ENCODE data around the gene ZNF366. TPM values are rescaled to one million over a fixed set of nuclear protein-coding genes. Genes with fewer than 3 reads are reported as not detected.
A peak's percentile ranks its signal among the peaks of the same experiment; 100 is the strongest.

ZNF366 gene
- total RNA-seq, 1 donor from 2014 or later: 8.1 TPM

DNA sequence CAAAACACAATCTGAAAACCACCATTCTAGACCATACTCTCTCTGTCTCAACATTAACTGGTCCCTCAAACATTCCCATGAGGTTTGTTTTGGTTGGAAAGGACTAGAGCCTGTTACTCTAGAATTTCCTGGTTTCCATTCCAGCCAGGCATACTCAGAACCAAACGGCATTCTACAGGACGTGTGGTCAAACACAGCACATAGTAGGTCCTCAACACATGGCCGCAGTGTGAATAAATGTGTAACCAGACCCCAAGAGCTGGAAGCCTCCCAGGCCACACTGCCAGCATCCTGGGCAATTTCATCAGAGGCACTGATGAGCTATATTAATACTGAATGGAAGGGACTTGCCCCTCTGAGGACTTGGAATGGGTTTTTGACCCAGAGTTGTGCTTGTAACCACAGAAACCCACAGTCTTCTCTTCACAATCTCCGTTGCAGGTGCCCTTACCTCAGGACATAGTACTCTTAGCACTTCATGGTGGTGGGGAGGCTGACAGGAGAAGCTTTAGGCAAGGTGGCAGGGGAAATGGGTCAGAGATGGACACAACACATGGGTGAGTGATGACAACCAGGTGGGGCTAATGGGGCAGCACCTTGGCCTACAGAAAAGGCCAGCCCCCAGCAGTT is 66.0 kb downstream of the ZNF366 start:
- H3K27me3 ChIP-seq (ENCODE audit: low read depth): no peaks in the 10 kb centered on the region
- H3K4me3 ChIP-seq: no peak overlapping the region
- peaks cover 61% of the 10 kb centered on the region for H3K4me1 ChIP-seq
- TF ChIP-seq, protein P1, sequence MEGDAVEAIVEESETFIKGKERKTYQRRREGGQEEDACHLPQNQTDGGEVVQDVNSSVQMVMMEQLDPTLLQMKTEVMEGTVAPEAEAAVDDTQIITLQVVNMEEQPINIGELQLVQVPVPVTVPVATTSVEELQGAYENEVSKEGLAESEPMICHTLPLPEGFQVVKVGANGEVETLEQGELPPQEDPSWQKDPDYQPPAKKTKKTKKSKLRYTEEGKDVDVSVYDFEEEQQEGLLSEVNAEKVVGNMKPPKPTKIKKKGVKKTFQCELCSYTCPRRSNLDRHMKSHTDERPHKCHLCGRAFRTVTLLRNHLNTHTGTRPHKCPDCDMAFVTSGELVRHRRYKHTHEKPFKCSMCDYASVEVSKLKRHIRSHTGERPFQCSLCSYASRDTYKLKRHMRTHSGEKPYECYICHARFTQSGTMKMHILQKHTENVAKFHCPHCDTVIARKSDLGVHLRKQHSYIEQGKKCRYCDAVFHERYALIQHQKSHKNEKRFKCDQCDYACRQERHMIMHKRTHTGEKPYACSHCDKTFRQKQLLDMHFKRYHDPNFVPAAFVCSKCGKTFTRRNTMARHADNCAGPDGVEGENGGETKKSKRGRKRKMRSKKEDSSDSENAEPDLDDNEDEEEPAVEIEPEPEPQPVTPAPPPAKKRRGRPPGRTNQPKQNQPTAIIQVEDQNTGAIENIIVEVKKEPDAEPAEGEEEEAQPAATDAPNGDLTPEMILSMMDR (IDR thresholded peaks at IDR 0.05; ENCODE audit: borderline replicate concordance): no peak
- H3K36me3 ChIP-seq: peaks cover 10% of the 10 kb centered on the region
- intact Hi-C loops (cut with micrococcal nuclease): no loop called here
- H3K27ac ChIP-seq (replicated peaks): peak overlapping the region; percentile 63
- no peaks in the 10 kb centered on the region for H3K9me3 ChIP-seq (replicated peaks)
- no peak for DNase-seq

DNA sequence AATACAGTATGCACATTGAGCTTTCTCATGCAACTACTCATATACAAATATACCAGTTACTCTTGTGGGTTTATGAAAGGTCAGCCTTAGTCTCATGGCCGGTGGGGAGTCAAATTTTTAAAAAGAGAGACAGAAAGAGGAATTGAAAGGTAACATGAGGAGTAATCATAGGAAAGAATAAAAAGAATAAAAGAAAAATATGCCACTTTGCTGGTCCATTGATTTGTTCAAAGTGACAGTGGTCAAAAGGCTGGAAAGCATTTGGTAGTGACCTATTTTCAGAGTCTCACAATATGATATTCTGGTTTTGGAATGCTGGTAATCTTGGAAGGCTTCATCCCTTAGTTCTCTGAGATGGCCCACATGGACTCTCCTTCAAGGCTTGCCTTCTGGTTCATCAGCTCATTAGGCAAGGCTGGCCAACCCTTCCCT is 67.0 kb downstream of the ZNF366 start:
- DNase-seq: no peak
- Histone ChIP-seq H3K9me3 (replicated peaks) (no peaks in the 10 kb centered on the region), H3K36me3 (peaks cover 10% of the 10 kb centered on the region), H3K27ac (replicated peaks) (peak overlapping the region; percentile 63), H3K4me1 (peaks cover 58% of the 10 kb centered on the region), H3K27me3 (ENCODE audit: low read depth) (no peaks in the 10 kb centered on the region), H3K4me3 (no peak overlapping the region)
- intact Hi-C loops (cut with micrococcal nuclease): no loop called here
- TF ChIP-seq, protein P1 (IDR thresholded peaks at IDR 0.05; ENCODE audit: borderline replicate concordance): no peak

DNA sequence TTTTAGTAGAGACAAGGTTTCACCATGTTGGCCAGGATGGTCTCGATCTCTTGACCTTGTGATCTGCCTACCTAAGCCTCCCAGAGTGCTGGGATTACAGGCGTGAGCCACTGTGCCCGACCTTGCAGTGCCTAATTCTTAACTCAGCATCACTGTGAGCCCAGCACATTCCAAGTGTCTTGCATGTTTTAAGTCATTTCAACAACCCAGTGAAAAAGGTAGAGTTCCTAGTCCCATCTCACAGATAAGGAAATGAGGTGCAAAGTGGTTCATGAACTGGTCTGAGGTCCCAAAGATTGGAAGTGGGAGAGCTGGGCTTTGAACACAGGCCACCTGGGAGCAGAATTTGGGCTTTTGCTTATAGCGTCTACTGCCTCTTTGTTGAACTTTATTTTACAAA is 68.0 kb downstream of the ZNF366 start:
- intact Hi-C loops (cut with micrococcal nuclease): no loop called here
- Histone ChIP-seq H3K27ac (replicated peaks) (peak overlapping the region; percentile 63), H3K4me3 (no peak overlapping the region), H3K27me3 (ENCODE audit: low read depth) (no peaks in the 10 kb centered on the region), H3K9me3 (replicated peaks) (no peaks in the 10 kb centered on the region), H3K4me1 (peaks cover 58% of the 10 kb centered on the region), H3K36me3 (peaks cover 8% of the 10 kb centered on the region)
- TF ChIP-seq, protein P1 (IDR thresholded peaks at IDR 0.05; ENCODE audit: borderline replicate concordance): no peak
- no peak for DNase-seq

DNA sequence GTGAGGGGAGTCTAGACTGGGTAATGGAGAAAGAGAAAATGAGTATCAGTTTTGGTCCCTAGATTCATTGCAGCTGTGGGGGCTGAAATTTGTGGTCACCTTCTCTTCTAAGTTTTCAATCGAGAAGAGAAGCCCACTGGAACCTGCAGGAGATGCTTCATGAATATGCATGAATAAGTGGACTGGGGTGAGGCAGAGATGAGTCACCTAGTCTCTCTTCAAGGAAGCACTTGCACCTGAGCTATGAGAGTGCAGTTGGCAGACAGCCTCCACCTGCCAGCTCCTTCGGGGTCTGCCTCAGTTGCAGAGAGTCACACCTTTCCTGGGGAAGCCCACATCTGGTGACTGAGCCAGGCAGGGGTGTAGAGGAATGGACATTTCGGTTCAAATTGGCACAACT is 69.1 kb downstream of the ZNF366 start:
- DNase-seq: no peak
- Histone ChIP-seq H3K36me3 (peaks cover 4% of the 10 kb centered on the region), H3K27ac (replicated peaks) (peak overlapping the region; percentile 13), H3K4me3 (no peak overlapping the region), H3K4me1 (peaks cover 60% of the 10 kb centered on the region), H3K27me3 (ENCODE audit: low read depth) (no peaks in the 10 kb centered on the region), H3K9me3 (replicated peaks) (no peaks in the 10 kb centered on the region)
- TF ChIP-seq, protein P1 (IDR thresholded peaks at IDR 0.05; ENCODE audit: borderline replicate concordance): no peak
- intact Hi-C loops (cut with micrococcal nuclease): no loop called here

DNA sequence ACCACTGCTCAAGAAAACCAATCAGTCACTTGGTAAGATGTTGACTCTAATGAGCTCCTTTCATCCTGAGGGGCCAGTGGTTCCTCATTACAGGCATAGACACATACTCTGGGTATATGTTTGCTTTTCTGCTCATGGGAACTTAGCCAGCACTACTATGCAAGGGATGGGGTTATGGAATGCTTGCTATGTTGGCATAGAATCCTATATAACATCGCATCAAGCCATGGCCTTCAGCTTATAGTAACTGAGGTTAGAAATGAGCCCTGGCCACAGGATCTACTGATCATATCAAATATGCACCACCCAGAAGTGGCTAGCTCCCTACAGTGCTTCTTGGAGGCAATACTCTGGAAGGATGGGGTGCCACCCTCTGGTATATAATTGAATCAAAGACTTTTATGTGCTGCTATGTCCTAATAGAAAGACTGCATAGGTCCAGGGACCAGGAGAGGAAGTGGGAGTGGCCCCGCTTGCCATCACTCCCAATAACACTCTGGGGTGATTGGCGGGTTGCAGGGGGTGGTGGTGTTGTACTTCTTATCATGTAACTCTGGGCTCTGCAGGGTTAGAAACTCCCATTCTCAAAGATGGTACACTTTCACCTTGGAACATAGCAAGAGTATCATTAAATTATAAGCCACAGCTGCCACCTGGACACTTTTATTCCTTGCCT is 70.3 kb downstream of the ZNF366 start:
- Histone ChIP-seq H3K9me3 (replicated peaks) (no peaks in the 10 kb centered on the region), H3K27me3 (ENCODE audit: low read depth) (no peaks in the 10 kb centered on the region), H3K36me3 (no peaks in the 10 kb centered on the region), H3K27ac (replicated peaks) (no peak overlapping the region), H3K4me3 (no peak overlapping the region), H3K4me1 (peaks cover 65% of the 10 kb centered on the region)
- no peak for DNase-seq
- TF ChIP-seq, protein P1 (IDR thresholded peaks at IDR 0.05; ENCODE audit: borderline replicate concordance): no peak
- intact Hi-C loops (cut with micrococcal nuclease): no loop called here

Data from left ventricle myocardium inferior (tissue), 1 donor.